Measurements from ENCODE around the gene ST3GAL2. TPM values are rescaled to one million over a fixed set of nuclear protein-coding genes. Genes with fewer than 3 reads are reported as not detected.

Gene ST3GAL2
- total RNA-seq, 1 donor from 2014 or later: 53.0 TPM

GRCh38 chr16:70359552-70359951 lies 79.3 kb downstream of the ST3GAL2 start:
- Mint-ChIP-seq H3K27ac (no peak overlapping the region), H3K4me3 (no peak overlapping the region), H3K9me3 (no peaks in the 10 kb centered on the region), H3K36me3 (peaks cover 31% of the 10 kb centered on the region), H3K27me3 (ENCODE audit: low read depth) (no peaks in the 10 kb centered on the region), H3K4me1 (no peaks in the 10 kb centered on the region)
- TF ChIP-seq, protein P1, sequence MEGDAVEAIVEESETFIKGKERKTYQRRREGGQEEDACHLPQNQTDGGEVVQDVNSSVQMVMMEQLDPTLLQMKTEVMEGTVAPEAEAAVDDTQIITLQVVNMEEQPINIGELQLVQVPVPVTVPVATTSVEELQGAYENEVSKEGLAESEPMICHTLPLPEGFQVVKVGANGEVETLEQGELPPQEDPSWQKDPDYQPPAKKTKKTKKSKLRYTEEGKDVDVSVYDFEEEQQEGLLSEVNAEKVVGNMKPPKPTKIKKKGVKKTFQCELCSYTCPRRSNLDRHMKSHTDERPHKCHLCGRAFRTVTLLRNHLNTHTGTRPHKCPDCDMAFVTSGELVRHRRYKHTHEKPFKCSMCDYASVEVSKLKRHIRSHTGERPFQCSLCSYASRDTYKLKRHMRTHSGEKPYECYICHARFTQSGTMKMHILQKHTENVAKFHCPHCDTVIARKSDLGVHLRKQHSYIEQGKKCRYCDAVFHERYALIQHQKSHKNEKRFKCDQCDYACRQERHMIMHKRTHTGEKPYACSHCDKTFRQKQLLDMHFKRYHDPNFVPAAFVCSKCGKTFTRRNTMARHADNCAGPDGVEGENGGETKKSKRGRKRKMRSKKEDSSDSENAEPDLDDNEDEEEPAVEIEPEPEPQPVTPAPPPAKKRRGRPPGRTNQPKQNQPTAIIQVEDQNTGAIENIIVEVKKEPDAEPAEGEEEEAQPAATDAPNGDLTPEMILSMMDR (IDR thresholded peaks at IDR 0.05; ENCODE audit: unreplicated experiment): no peak
- no peak for DNase-seq (ENCODE audit: low spot score in 2 of 2, unreplicated experiment in 2 of 2)

- H3K4me1 Mint-ChIP-seq: peaks cover 19% of the 10 kb centered on the region
- H3K9me3 Mint-ChIP-seq: no peaks in the 10 kb centered on the region
- H3K27ac Mint-ChIP-seq: no peak overlapping the region
- no peak overlapping the region for H3K4me3 Mint-ChIP-seq
- H3K36me3 Mint-ChIP-seq: peaks cover 11% of the 10 kb centered on the region
- TF ChIP-seq, protein P1 (IDR thresholded peaks at IDR 0.05; ENCODE audit: unreplicated experiment): no peak
- no peak for DNase-seq (ENCODE audit: low spot score in 2 of 2, unreplicated experiment in 2 of 2)
- H3K27me3 Mint-ChIP-seq (ENCODE audit: low read depth): no peaks in the 10 kb centered on the region
These were observed 89.1 kb downstream of the ST3GAL2 start for GRCh38 chr16:70349783-70350182.

- H3K36me3 Mint-ChIP-seq: peaks cover 7% of the 10 kb centered on the region
- TF ChIP-seq, protein P1 (IDR thresholded peaks at IDR 0.05; ENCODE audit: unreplicated experiment): no peak
- no peak overlapping the region for H3K4me3 Mint-ChIP-seq
- no peaks in the 10 kb centered on the region for H3K27me3 Mint-ChIP-seq (ENCODE audit: low read depth)
- no peak overlapping the region for H3K27ac Mint-ChIP-seq
- DNase-seq (ENCODE audit: low spot score in 2 of 2, unreplicated experiment in 2 of 2): no peak
- H3K4me1 Mint-ChIP-seq: peaks cover 19% of the 10 kb centered on the region
- H3K9me3 Mint-ChIP-seq: no peaks in the 10 kb centered on the region
These were observed 89.9 kb downstream of the ST3GAL2 start for GRCh38 chr16:70348991-70349390.

GRCh38 chr16:70345840-70346239 lies 93.1 kb downstream of the ST3GAL2 start:
- Mint-ChIP-seq H3K36me3 (peaks cover 4% of the 10 kb centered on the region), H3K27ac (peak overlapping the region; percentile 90), H3K4me1 (peaks cover 19% of the 10 kb centered on the region), H3K4me3 (peak overlapping the region; percentile 96), H3K9me3 (no peaks in the 10 kb centered on the region), H3K27me3 (ENCODE audit: low read depth) (no peaks in the 10 kb centered on the region)
- no peak for DNase-seq (ENCODE audit: low spot score in 2 of 2, unreplicated experiment in 2 of 2)
- TF ChIP-seq, protein P1 (IDR thresholded peaks at IDR 0.05; ENCODE audit: unreplicated experiment): no peak

- H3K27ac Mint-ChIP-seq: no peak overlapping the region
- H3K36me3 Mint-ChIP-seq: peaks cover 5% of the 10 kb centered on the region
- no peaks in the 10 kb centered on the region for H3K9me3 Mint-ChIP-seq
- peaks cover 7% of the 10 kb centered on the region for H3K4me1 Mint-ChIP-seq
- DNase-seq (ENCODE audit: low spot score in 2 of 2, unreplicated experiment in 2 of 2): no peak
- no peak overlapping the region for H3K4me3 Mint-ChIP-seq
- no peaks in the 10 kb centered on the region for H3K27me3 Mint-ChIP-seq (ENCODE audit: low read depth)
- TF ChIP-seq, protein P1 (IDR thresholded peaks at IDR 0.05; ENCODE audit: unreplicated experiment): no peak
These were observed 96.9 kb downstream of the ST3GAL2 start for GRCh38 chr16:70342016-70342415.

DNA sequence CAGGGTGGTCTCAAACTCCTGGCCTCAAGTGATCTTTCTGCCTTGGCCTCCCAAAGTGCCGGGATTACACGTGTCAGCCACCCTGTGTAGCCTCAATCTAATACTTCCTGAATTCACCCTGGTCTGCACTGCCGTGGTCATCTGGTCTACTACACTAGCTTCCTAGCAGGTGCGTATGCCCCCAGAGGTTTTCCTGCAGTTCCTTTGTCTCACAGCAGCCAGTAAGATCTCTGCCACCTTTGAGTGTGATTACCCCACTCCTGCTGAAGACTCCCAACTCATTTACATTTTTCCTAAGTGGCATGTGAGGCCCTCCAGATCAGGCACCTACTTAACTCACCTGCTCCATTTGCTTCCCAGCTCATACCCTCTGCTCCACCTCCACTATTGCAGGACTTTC lies 97.3 kb downstream of the ST3GAL2 start:
- H3K27ac Mint-ChIP-seq: no peak overlapping the region
- peaks cover 7% of the 10 kb centered on the region for H3K4me1 Mint-ChIP-seq
- TF ChIP-seq, protein P1 (IDR thresholded peaks at IDR 0.05; ENCODE audit: unreplicated experiment): no peak
- no peak for DNase-seq (ENCODE audit: low spot score in 2 of 2, unreplicated experiment in 2 of 2)
- H3K27me3 Mint-ChIP-seq (ENCODE audit: low read depth): no peaks in the 10 kb centered on the region
- H3K4me3 Mint-ChIP-seq: no peak overlapping the region
- no peaks in the 10 kb centered on the region for H3K9me3 Mint-ChIP-seq
- peaks cover 5% of the 10 kb centered on the region for H3K36me3 Mint-ChIP-seq

Measured in mesothelial cell of epicardium (in vitro differentiated cells).